GM12878 (cell line): ENCODE measurements around the gene CBX2. TPM values are rescaled to one million over a fixed set of nuclear protein-coding genes. Genes with fewer than 3 reads are reported as not detected.

Source experiments
- ATAC-seq: fragments of 200-7000 bp; cut with Tn5 transposase; 3 replicates; pipeline ENCODE4 v1.9.1; 2020; ENCODE audit warnings: mild to moderate bottlenecking, moderate library complexity
- BruUV-seq: library from RNA; stranded (reverse); fragments of 400-500 nt; replicated peaks from 2 replicates; lab custom pipeline; 2021; lab: Mats Ljungman, UMichigan
- CTCF ChIA-PET: fragments of 300-600 bp; sonication (Branson Sonifier 250); formaldehyde crosslinking; extraction: SDS; loops from one replicate; lab custom pipeline; 2021; ENCODE audit warnings: inconsistent platforms; lab: Yijun Ruan, JAX
- POLR2A ChIA-PET: fragments of 350-600 bp; formaldehyde crosslinking; extraction: SDS; loops from one replicate; lab custom pipeline; 2021; ENCODE audit warnings: inconsistent platforms; lab: Charles Lee
- RAD21 ChIA-PET: fragments of 300-600 bp; sonication (Branson Sonifier 250); formaldehyde crosslinking; loops from one replicate; lab custom pipeline; 2023; ENCODE audit warnings: antibody characterized with exemption; ENCODE audit not compliant: unreplicated experiment; lab: Charles Lee
- SMC1A ChIA-PET: fragments of 300-600 bp; sonication (Branson Sonifier 250); formaldehyde crosslinking; loops from one replicate; lab custom pipeline; 2023; ENCODE audit not compliant: unreplicated experiment, uncharacterized antibody; lab: Charles Lee
- DNase-seq: peaks from one replicate; pipeline ENCODE4 v3.0.0-alpha.2; 2011; ENCODE audit warnings: low read depth, low spot score
- FAIRE-seq: peaks from 3 replicates; lab custom pipeline; 2011; peaks lifted over from hg19 to GRCh38; lab: Jason Lieb, UNC
- H2AFZ ChIP-seq: 2 replicates; pipeline ENCODE4 v1.6.0; 2011; ENCODE audit warnings: low read depth, low read length, control low read depth; ENCODE audit not compliant: control insufficient read depth
- H3K27ac ChIP-seq: 2 replicates; pipeline ENCODE4 v1.5.1; 2011; ENCODE audit warnings: control low read depth; ENCODE audit not compliant: control insufficient read depth, insufficient read depth
- H3K27me3 ChIP-seq, 2 experiments: replicated peaks in 1 of 2; 2 replicates each; pipeline versions ENCODE4 v1.6.0 to v1.6.1; 2011; ENCODE audit warnings: low read length in 1 of 2; ENCODE audit not compliant: control insufficient read depth in 2 of 2, insufficient read depth in 2 of 2
- H3K36me3 ChIP-seq, 2 experiments: 2 replicates each; pipeline ENCODE4 v1.5.1; 2011; ENCODE audit warnings: low read length in 1 of 2; ENCODE audit not compliant: control insufficient read depth in 2 of 2, insufficient read depth in 2 of 2
- H3K4me1 ChIP-seq: 2 replicates; pipeline ENCODE4 v1.6.1; 2011; ENCODE audit warnings: mild to moderate bottlenecking, low read length, moderate library complexity, mixed read lengths; ENCODE audit not compliant: control insufficient read depth, insufficient read depth
- H3K4me2 ChIP-seq: 2 replicates; pipeline ENCODE4 v1.6.0; 2011; ENCODE audit warnings: control low read depth; ENCODE audit not compliant: control insufficient read depth, insufficient read depth
- H3K4me3 ChIP-seq: fragments of 200-600 bp; sonication (generic); 2 replicates; pipeline ENCODE4 v1.5.1; 2016
- H3K79me2 ChIP-seq: 2 replicates; pipeline ENCODE4 v1.6.0; 2011; ENCODE audit warnings: low read length; ENCODE audit not compliant: control insufficient read depth, insufficient read depth
- H3K9ac ChIP-seq: 2 replicates; pipeline ENCODE4 v1.8.0; 2011; ENCODE audit warnings: low read length, control low read depth, mixed read lengths; ENCODE audit not compliant: control insufficient read depth, insufficient read depth
- H3K9me3 ChIP-seq: replicated peaks from 3 replicates; pipeline ENCODE4 v1.5.1; 2011; ENCODE audit warnings: mild to moderate bottlenecking, low read length; ENCODE audit not compliant: control insufficient read depth, insufficient read depth
- H4K20me1 ChIP-seq: 2 replicates; pipeline ENCODE4 v1.6.0; 2011; ENCODE audit not compliant: control insufficient read depth, insufficient read depth
- CBFB ChIP-seq: IDR thresholded peaks from 2 replicates; pipeline ENCODE4 v1.6.1; 2016; ENCODE audit warnings: antibody characterized with exemption, low read depth
- DPF2 ChIP-seq: fragments of 450-650 bp; IDR thresholded peaks from 2 replicates; pipeline ENCODE4 v1.6.1; 2017; ENCODE audit warnings: mild to moderate bottlenecking
- JUND ChIP-seq: IDR thresholded peaks from 2 replicates; pipeline ENCODE4 v1.6.1; 2012; ENCODE audit warnings: low read depth, mild to moderate bottlenecking, low read length, improper control_type of control experiment, moderate library complexity
- MTA3 ChIP-seq: IDR thresholded peaks from 2 replicates; pipeline ENCODE4 v1.6.1; 2012; ENCODE audit warnings: low read length, inconsistent platforms, borderline replicate concordance
- MYB ChIP-seq: fragments of 150-350 bp; IDR thresholded peaks from 2 replicates; pipeline ENCODE4 v1.6.1; 2014; ENCODE audit warnings: mild to moderate bottlenecking, low read depth, low read length, borderline replicate concordance
- PKNOX1 ChIP-seq: fragments of 450-650 bp; IDR thresholded peaks from 2 replicates; pipeline ENCODE4 v1.6.1; 2016; ENCODE audit warnings: mild to moderate bottlenecking
- POLR2AphosphoS5 ChIP-seq: IDR thresholded peaks from 2 replicates; pipeline ENCODE4 v1.6.1; 2011; ENCODE audit warnings: mild to moderate bottlenecking, low read length, inconsistent platforms
- RCOR1 ChIP-seq: conservative IDR thresholded peaks from 2 replicates; pipeline ENCODE4 v1.6.1; 2012; ENCODE audit warnings: low read depth, low read length, improper control_type of control experiment
- RUNX3 ChIP-seq: IDR thresholded peaks from 2 replicates; pipeline ENCODE4 v1.6.1; 2012; ENCODE audit warnings: low read length, inconsistent platforms
- SREBF1 ChIP-seq: IDR thresholded peaks from 2 replicates; pipeline ENCODE4 v1.6.1; 2012; ENCODE audit warnings: mild to moderate bottlenecking, low read length
- SRF ChIP-seq, 2 experiments: IDR thresholded peaks; 2 replicates each; pipeline ENCODE4 v1.6.1; 2011; ENCODE audit warnings: low read depth in 2 of 2, low read length in 2 of 2, mild to moderate bottlenecking in 1 of 2, moderate library complexity in 1 of 2
- WGBS: methylation state at CpG from one replicate; pipeline ENCODE4 v1.1.6; 2016; ENCODE audit warnings: low lambda C conversion rate; ENCODE audit not compliant: insufficient replicate concordance, insufficient coverage; ENCODE audit errors: missing lambda C conversion rate; 5-methylcytosine and 5-hydroxymethylcytosine counted together
- in situ Hi-C: fragments of 300-500 bp; cut with MboI; formaldehyde crosslinking; loops from 9 replicates; pipeline ENCODE4 v1.14.3; 2018; ENCODE audit warnings: mixed read lengths
- intact Hi-C: fragments of 100-400 bp; cut with micrococcal nuclease; formaldehyde crosslinking; loops from one replicate; pipeline ENCODE4 v1.14.2; 2022; ENCODE audit not compliant: unreplicated experiment
- polyA plus RNA-seq, 11 experiments: library from polyadenylated mRNA; depleted of rRNA in 4 of 11; unstranded in 6 of 11; stranded (reverse) in 5 of 11; fragments of >200 nt; fragmentation: Nextera tagmentation in 4 of 11; fragmentation: Illumina TruSeq in 1 of 11; extraction: Ambion mirVana in 4 of 11; extraction: Trizol in 1 of 11; gene quantifications; 1 replicate in 1 of 11; 2 replicates in 10 of 11; pipeline versions ENCODE4 v1.2.1 to v1.2.3, GENCODE V29; 2011 to 2016; ENCODE audit warnings: inconsistent platforms in 2 of 11, missing spikeins in 2 of 11, low read depth in 1 of 11
- total RNA-seq, 4 experiments: library from RNA; depleted of rRNA in 3 of 4; stranded (reverse); fragments of >200 nt in 3 of 4; fragmentation: Illumina TruSeq in 1 of 4; extraction: Trizol in 1 of 4; gene quantifications; 2 replicates each; pipeline versions ENCODE4 v1.2.1 to v1.2.3, GENCODE V29; 2013 to 2021

The CBX2 gene
- total and polyA plus RNA-seq, 10 of the 15 experiments (the other 5 are each of a cell fraction or from before 2014, with no cell fraction given) = 0.35 to 7.5 (median 4.2) TPM

GRCh38 chr17:79836510-79836971, 58.6 kb downstream of the CBX2 start:
- peak overlapping the region; percentile 84 for H3K9ac ChIP-seq
- H3K27ac ChIP-seq = peak overlapping the region; percentile 70
- peaks cover 13% of the 10 kb centered on the region for H3K4me1 ChIP-seq
- no peak for DNase-seq
- peaks cover 9 to 10% of the 10 kb centered on the region in 2 experiments; a peak in 3 of 4 replicates for H3K27me3 ChIP-seq
- H3K4me3 ChIP-seq = peak overlapping the region; percentile 95; the same call in 1 of the 2 replicates
- peaks cover 22% of the 10 kb centered on the region for H3K79me2 ChIP-seq
- TF ChIP-seq MTA3 = no peak
- TF ChIP-seq, all 136 proteins: peak for 0
- no peak overlapping the region for H2AFZ ChIP-seq
- RAD21 ChIA-PET = interaction anchor here (0.7 to 2.1 kb wide), 8 partner anchors 15 to 87 kb away, joined by 3 to 10 read pairs (median 4); partner anchors contain the start of gene CBX8
- no peak for ATAC-seq
- intact Hi-C loops = loop anchor here (5.0 kb wide), 2 partner anchors 34 to 89 kb away; no protein-coding TSS in a partner anchor
- FAIRE-seq = no peak
- H3K4me2 ChIP-seq = peak overlapping the region; percentile 79
- SMC1A ChIA-PET = interaction anchor here (0.8 to 1.6 kb wide), 4 partner anchors 28 to 94 kb away, joined by 3 to 7 read pairs (median 4); no protein-coding TSS in a partner anchor
- POLR2A ChIA-PET = interaction anchor here (1.0 to 1.6 kb wide), 5 partner anchors 25 to 91 kb away, joined by 3 to 11 read pairs (median 4); partner anchors contain the start of gene CBX8
- CTCF ChIA-PET = interaction anchor here (0.9 to 3.3 kb wide), 8 partner anchors 25 to 103 kb away, joined by 3 to 19 read pairs (median 4); partner anchors contain the start of gene CBX8
- in situ Hi-C loops = no loop called here
- 42% methylated on average over 18 of the region's 18 CpGs for WGBS
- no peaks in the 10 kb centered on the region; the same call in 2 of the 3 replicates for H3K9me3 ChIP-seq
- BruUV-seq = no TSS peak
- H4K20me1 ChIP-seq = 0 out of 2 replicates have a peak, but pooled peaks cover 5% of the 10 kb centered on the region
- H3K36me3 ChIP-seq = peaks cover 0 to 17% of the 10 kb centered on the region in 2 experiments; a peak in 2 of 4 replicates

- 3% methylated on average over 35 of the region's 41 CpGs for WGBS
- Histone ChIP-seq H3K27me3 (peaks cover 16 to 17% of the 10 kb centered on the region in 2 experiments), H4K20me1 (0 out of 2 replicates have a peak, but pooled peaks cover 5% of the 10 kb centered on the region), H2AFZ (no peak overlapping the region), H3K27ac (peak overlapping the region; percentile 69), H3K9me3 (no peaks in the 10 kb centered on the region; the same call in 2 of the 3 replicates), H3K9ac (peak overlapping the region; percentile 84), H3K4me2 (peak overlapping the region; percentile 79), H3K4me3 (peak overlapping the region; percentile 95), H3K36me3 (peaks cover 0 to 17% of the 10 kb centered on the region in 2 experiments; a peak in 2 of 4 replicates), H3K79me2 (peaks cover 22% of the 10 kb centered on the region), H3K4me1 (peaks cover 14% of the 10 kb centered on the region)
- ChIA-PET CTCF (interaction anchor here (0.9 to 3.3 kb wide), 7 partner anchors 26 to 104 kb away, joined by 3 to 19 read pairs (median 3); partner anchors contain the start of gene CBX8), POLR2A (interaction anchor here (0.6 to 1.6 kb wide), 9 partner anchors 26 to 1920 kb away, joined by 3 to 11 read pairs (median 3); partner anchors contain the start of gene CBX8), RAD21 (interaction anchor here (0.6 to 2.1 kb wide), 11 partner anchors 16 to 156 kb away, joined by 3 to 10 read pairs (median 3); partner anchors contain the start of gene CBX8), SMC1A (interaction anchor here (0.8 to 1.6 kb wide), 4 partner anchors 29 to 94 kb away, joined by 3 to 7 read pairs (median 4); no protein-coding TSS in a partner anchor)
- peak; percentile 74 for ATAC-seq
- intact Hi-C loops (loop anchor here (5.0 kb wide), 2 partner anchors 35 to 90 kb away; no protein-coding TSS in a partner anchor), in situ Hi-C loops (no loop called here)
- peak; percentile 81 for FAIRE-seq
- DNase-seq = no peak
- BruUV-seq = no TSS peak
- peak; percentile 67 for TF ChIP-seq RUNX3
- TF ChIP-seq CBFB = no peak
- TF ChIP-seq POLR2AphosphoS5 = no peak; the same call in 1 of the 2 replicates
- no peak for TF ChIP-seq MYB
- no peak for TF ChIP-seq SREBF1
- peak in 1 of 2 experiments; percentile 49; a peak in 1 of 4 replicates for TF ChIP-seq SRF (IDR thresholded peaks at IDR 0.05; ENCODE audit: low read depth in 2 of 2, low read length in 2 of 2)
- TF ChIP-seq DPF2 = peak; percentile 65; the same call in 1 of the 2 replicates
- TF ChIP-seq RCOR1 = no peak
- TF ChIP-seq JUND = no peak
- peak; percentile 30; the same call in 1 of the 2 replicates for TF ChIP-seq PKNOX1
Observed at GRCh38 chr17:79836972-79837887, 59.3 kb downstream of the CBX2 start.
